ENCODE results near the gene ZGPAT. TPM values are rescaled to one million over a fixed set of nuclear protein-coding genes. Genes with fewer than 3 reads are reported as not detected.
"Not testable (repeated sequence)": the region's sequence is repeated elsewhere in the genome, so short reads cannot be mapped to it uniquely, and the experiment has no call there.

ZGPAT gene
- polyA plus RNA-seq, 3 donors, result 13.2 to 33.0 (median 30.7) TPM

GRCh38 chr20:63711085-63711645 lies 3.3 kb downstream of the ZGPAT start:
- 80 to 84% (median 84%) methylated on average over 12 of the region's 12 CpGs for WGBS, 3 donors
- no peak overlapping the region for H3K27ac ChIP-seq (ENCODE audit: low read depth, low read length)

- H3K27ac ChIP-seq (ENCODE audit: low read depth, low read length), result no peak overlapping the region
- WGBS, 3 donors, result 100% methylated on average over 1 of the region's 1 CpG
These were observed 4.4 kb downstream of the ZGPAT start for GRCh38 chr20:63712191-63712590.

- 96 to 99% (median 98%) methylated on average over 5 of the region's 5 CpGs for WGBS, 3 donors
- no peak overlapping the region for H3K27ac ChIP-seq (ENCODE audit: low read depth, low read length)
These were observed 7.0 kb downstream of the ZGPAT start for GRCh38 chr20:63714858-63715257.

- 90 to 100% (median 99%) methylated on average over 2 of the region's 2 CpGs for WGBS, 3 donors
These were observed 11.2 kb downstream of the ZGPAT start for GRCh38 chr20:63718996-63719395.

GRCh38 chr20:63722967-63723622 lies 15.3 kb downstream of the ZGPAT start:
- WGBS, 3 donors, result 72 to 90% (median 80%) methylated on average over 2 of the region's 2 CpGs
- not testable (repeated sequence) for H3K27ac ChIP-seq (ENCODE audit: low read depth, low read length)

More at GRCh38 chr20:63718996-63719395, 11.2 kb downstream of the ZGPAT start:
- H3K27ac ChIP-seq (ENCODE audit: low read depth, low read length), result no peak overlapping the region

GRCh38 chr20:63730189-63730733 lies 22.4 kb downstream of the ZGPAT start:
- not testable (repeated sequence) for H3K27ac ChIP-seq (ENCODE audit: low read depth, low read length)
- WGBS, 3 donors, result 80 to 96% (median 82%) methylated on average over 18 of the region's 18 CpGs

GRCh38 chr20:63731410-63731809 lies 23.6 kb downstream of the ZGPAT start:
- 64 to 86% (median 80%) methylated on average over 4 to 5 of the region's 5 CpGs for WGBS, 3 donors
- H3K27ac ChIP-seq (ENCODE audit: low read depth, low read length), result no peak overlapping the region

- no peak overlapping the region for H3K27ac ChIP-seq (ENCODE audit: low read depth, low read length)
- WGBS, 3 donors, result 87 to 91% (median 90%) methylated on average over 38 of the region's 38 CpGs
These were observed 24.6 kb downstream of the ZGPAT start for GRCh38 chr20:63732118-63733095.

GRCh38 chr20:63733117-63733516 lies 25.3 kb downstream of the ZGPAT start:
- 92 to 94% (median 93%) methylated on average over 13 of the region's 13 CpGs for WGBS, 3 donors
- H3K27ac ChIP-seq (ENCODE audit: low read depth, low read length), result no peak overlapping the region

- 91 to 94% (median 94%) methylated on average over 18 of the region's 18 CpGs for WGBS, 3 donors
- H3K27ac ChIP-seq (ENCODE audit: low read depth, low read length), result no peak overlapping the region
These were observed 25.8 kb downstream of the ZGPAT start for GRCh38 chr20:63733579-63734081.

- 89 to 92% (median 90%) methylated on average over 25 of the region's 25 CpGs for WGBS, 3 donors
- no peak overlapping the region for H3K27ac ChIP-seq (ENCODE audit: low read depth, low read length)
These were observed 26.5 kb downstream of the ZGPAT start for GRCh38 chr20:63734111-63734945.

- 91 to 93% (median 91%) methylated on average over 48 of the region's 48 CpGs for WGBS, 3 donors
- no peak overlapping the region for H3K27ac ChIP-seq (ENCODE audit: low read depth, low read length)
These were observed 27.4 kb downstream of the ZGPAT start for GRCh38 chr20:63734946-63735858.

- no peak within 1 kb of the TSS for H3K27ac ChIP-seq (ENCODE audit: low read depth, low read length)
- 69 to 88% (median 74%) methylated on average over 31 of the region's 31 CpGs for WGBS, 3 donors
These were observed 28.2 kb downstream of the ZGPAT start, which contains the start of gene LIME1 for GRCh38 chr20:63735859-63736718. Gene LIME1 (plus strand): TSS chr20:63736664. CDS start chr20:63737550, 886 bp downstream.

- WGBS, 3 donors, result 41 to 56% (median 48%) methylated on average over 19 to 30 of the region's 30 CpGs
- H3K27ac ChIP-seq (ENCODE audit: low read depth, low read length), result no peak overlapping the region
These were observed 29.3 kb downstream of the ZGPAT start for GRCh38 chr20:63736893-63737694.

GRCh38 chr20:63737695-63737944 lies 29.8 kb downstream of the ZGPAT start:
- H3K27ac ChIP-seq (ENCODE audit: low read depth, low read length), result no peak overlapping the region
- WGBS, 3 donors, result 9 to 25% (median 10%) methylated on average over 21 to 26 of the region's 26 CpGs
